ENCODE data around the gene PPIL4. TPM values are rescaled to one million over a fixed set of nuclear protein-coding genes. Genes with fewer than 3 reads are reported as not detected.

Gene PPIL4
- total RNA-seq, 2 donors from 2014 or later = 20.2 to 33.8 TPM

DNA sequence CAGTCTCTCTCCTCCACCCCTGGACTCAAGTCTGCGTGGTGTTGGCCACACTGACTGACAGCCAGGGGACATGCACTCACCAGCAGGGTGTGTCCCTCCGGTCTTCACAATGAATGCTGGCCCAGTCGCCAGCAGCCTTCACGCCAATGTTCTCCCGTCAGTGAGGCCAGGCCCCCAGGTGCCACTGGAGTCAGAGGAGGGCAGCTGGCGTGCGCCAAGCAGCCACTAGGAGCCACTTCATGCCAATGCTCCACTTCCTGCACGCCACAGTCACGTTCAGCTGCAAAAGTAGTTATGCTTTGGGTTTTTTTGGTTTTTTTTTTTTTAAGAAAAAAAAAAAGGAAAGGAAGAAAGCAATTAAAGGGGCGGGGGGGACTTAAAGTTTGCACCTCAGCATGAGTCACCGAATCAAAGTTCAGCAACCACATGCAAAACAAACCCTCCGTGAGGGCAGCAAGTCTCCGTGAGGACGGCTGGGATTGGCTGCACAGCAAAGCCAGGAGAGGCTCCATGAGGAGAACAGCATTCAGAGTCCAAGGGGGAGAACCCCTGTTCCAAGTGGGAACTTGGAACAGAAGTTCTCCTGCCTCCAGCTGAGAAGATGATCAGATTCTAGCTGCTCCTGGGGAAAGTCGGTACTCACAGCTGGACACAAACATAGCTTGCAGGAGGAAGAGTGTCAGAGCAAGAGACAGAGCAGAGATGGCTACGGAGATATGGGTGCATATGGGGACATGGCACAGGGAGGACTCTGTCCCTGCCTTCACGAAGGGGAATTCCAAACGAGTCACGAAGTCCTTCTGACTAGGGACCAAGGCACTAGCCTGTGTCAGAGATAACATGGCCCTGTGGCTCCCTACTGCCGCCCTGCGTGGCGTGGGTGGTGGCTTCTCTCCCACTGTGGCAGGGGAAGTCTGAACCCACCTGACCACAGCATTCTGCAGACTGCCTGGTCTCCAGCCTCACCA is 60.8 kb downstream of the PPIL4 start, which contains the start of gene ZC3H12D:
Gene ZC3H12D, minus strand, starts transcription at position 282 of the 968 bp plus-strand sequence. CDS start 10,471 bp downstream, outside the sequence.
- ATAC-seq (ENCODE audit: insufficient number of reproducible peaks, low FRiP score, low read depth) (no peak), DNase-seq (ENCODE audit: low spot score) (no peak)
- Histone ChIP-seq H3K36me3 (no peaks in the 10 kb centered on the region), H3K9me3 (no peaks in the 10 kb centered on the region), H3K27ac (peak within 1 kb of the TSS in 1 of 2 donors; percentile 11), H3K4me1 (ENCODE audit: control insufficient read depth in 1 of 2, low read depth in 2 of 2) (peaks cover 0 to 7% of the 10 kb centered on the region in 2 donors), H3K4me3 (peak within 1 kb of the TSS; percentile 37), H3K27me3 (replicated peaks; ENCODE audit: insufficient read depth) (no peaks in the 10 kb centered on the region)
- TF ChIP-seq, protein P1, sequence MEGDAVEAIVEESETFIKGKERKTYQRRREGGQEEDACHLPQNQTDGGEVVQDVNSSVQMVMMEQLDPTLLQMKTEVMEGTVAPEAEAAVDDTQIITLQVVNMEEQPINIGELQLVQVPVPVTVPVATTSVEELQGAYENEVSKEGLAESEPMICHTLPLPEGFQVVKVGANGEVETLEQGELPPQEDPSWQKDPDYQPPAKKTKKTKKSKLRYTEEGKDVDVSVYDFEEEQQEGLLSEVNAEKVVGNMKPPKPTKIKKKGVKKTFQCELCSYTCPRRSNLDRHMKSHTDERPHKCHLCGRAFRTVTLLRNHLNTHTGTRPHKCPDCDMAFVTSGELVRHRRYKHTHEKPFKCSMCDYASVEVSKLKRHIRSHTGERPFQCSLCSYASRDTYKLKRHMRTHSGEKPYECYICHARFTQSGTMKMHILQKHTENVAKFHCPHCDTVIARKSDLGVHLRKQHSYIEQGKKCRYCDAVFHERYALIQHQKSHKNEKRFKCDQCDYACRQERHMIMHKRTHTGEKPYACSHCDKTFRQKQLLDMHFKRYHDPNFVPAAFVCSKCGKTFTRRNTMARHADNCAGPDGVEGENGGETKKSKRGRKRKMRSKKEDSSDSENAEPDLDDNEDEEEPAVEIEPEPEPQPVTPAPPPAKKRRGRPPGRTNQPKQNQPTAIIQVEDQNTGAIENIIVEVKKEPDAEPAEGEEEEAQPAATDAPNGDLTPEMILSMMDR (IDR thresholded peaks at IDR 0.05) = no peak

DNA sequence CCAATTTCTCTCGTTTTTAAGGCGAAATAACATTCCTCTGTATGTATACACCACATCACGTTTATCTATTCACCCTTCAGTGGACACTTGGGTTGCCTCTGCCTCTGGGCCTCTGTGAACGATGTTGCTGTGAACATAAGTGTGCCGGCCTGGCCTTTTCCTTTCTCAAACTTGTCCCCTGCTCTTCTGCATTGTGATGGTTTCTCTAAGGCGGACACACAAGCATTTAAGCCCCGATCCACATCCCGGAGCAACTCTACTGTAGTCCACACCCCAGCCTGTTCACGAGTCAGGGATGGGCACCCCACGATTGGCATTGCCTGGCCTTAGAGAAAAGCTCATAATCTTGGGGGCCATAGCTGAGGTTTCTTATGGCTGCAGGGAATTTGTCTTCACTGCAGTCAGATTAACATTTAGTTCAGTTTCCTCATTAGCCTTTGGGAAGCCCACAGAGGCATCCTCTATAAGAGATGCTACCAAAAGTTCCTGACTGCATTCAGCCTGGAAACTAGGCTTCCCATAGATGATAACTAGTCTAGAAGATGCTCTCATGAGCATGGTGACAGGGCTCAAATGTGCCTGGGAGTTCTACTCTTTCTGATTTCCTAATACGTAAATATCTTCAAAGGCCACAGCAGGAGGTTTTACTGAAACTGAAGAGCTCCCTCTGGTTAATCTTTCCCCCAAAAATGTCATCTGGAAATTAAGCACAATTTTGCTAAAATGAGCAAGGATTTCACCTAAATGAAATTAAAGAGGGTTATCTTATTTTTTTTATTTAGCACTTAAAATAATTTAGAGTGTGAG is 61.8 kb downstream of the PPIL4 start:
- Histone ChIP-seq H3K4me3 (peak overlapping the region; percentile 37), H3K27ac (peak overlapping the region in 1 of 2 donors; percentile 11), H3K36me3 (no peaks in the 10 kb centered on the region), H3K9me3 (no peaks in the 10 kb centered on the region), H3K4me1 (ENCODE audit: control insufficient read depth in 1 of 2, low read depth in 2 of 2) (peaks cover 0 to 7% of the 10 kb centered on the region in 2 donors), H3K27me3 (replicated peaks; ENCODE audit: insufficient read depth) (no peaks in the 10 kb centered on the region)
- ATAC-seq (ENCODE audit: insufficient number of reproducible peaks, low FRiP score, low read depth) = no peak
- DNase-seq (ENCODE audit: low spot score) = no peak
- TF ChIP-seq, protein P1 (IDR thresholded peaks at IDR 0.05) = no peak

DNA sequence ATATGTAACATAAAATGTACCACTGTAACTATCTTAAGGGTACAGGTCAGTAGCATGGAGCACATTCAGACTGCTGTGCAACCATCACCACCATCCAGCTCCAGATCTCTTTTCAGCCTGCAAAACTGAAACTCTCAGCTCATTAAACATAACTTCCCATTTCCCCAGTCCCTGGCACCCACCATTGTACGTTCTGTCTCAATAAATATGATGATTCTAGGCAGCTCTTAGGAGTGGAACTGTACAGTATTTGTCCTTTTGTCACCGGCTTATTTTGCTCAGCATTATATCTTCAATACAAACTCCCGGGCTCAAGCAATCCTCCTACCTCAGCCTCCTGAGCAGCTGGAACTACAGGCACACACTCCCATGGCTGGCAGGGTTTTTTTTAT is 62.5 kb downstream of the PPIL4 start:
- TF ChIP-seq, protein P1 (IDR thresholded peaks at IDR 0.05) = no peak
- Histone ChIP-seq H3K4me1 (ENCODE audit: control insufficient read depth in 1 of 2, low read depth in 2 of 2) (peaks cover 0 to 7% of the 10 kb centered on the region in 2 donors), H3K27me3 (replicated peaks; ENCODE audit: insufficient read depth) (no peaks in the 10 kb centered on the region), H3K9me3 (no peaks in the 10 kb centered on the region), H3K36me3 (no peaks in the 10 kb centered on the region), H3K27ac (peak overlapping the region in 1 of 2 donors; percentile 11), H3K4me3 (peak overlapping the region; percentile 25)
- ATAC-seq (ENCODE audit: insufficient number of reproducible peaks, low FRiP score, low read depth) (no peak), DNase-seq (ENCODE audit: low spot score) (no peak)

DNA sequence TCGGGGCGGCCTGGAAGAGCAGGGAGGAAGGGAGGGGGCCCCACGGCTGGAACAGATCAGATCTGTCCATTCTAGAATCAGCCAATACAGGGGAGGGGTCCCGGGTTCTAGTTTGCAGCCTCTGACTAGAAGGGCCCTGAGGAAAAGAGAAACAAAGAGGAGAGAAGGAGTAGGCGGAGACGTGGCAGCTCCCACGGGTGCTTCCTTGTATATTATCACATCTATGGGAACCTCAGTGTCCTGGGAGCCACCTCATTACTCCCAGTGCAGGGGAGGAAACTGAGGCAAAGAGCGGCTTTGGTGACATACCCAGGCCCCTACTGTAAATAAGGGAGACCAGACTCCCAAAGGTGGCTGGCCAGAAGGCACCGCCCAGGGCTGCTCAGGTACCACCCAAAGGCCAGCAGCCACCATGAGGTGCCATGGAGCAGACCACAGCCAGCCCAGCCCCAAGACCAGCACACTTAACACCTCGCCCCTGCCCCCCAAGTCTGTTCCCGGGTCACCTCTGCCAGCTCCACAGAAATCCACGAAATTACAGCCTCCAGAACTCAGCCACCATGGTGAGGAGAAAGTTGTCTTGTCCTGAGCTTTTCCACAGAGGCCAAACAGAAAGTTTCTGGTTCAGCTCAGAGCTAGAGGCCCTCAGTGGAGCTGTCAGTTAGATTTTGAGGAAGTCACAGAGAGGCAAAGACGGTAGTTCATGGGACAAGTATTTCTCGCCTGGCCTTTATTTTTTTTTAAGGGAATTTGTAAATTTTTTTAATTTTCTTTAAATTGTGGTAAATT is 63.1 kb downstream of the PPIL4 start:
- H3K27ac ChIP-seq = peak overlapping the region; percentile 49 to 55
- peaks cover 0 to 7% of the 10 kb centered on the region in 2 donors for H3K4me1 ChIP-seq (ENCODE audit: control insufficient read depth in 1 of 2, low read depth in 2 of 2)
- ATAC-seq (ENCODE audit: insufficient number of reproducible peaks, low FRiP score, low read depth) (no peak), DNase-seq (ENCODE audit: low spot score) (no peak)
- no peaks in the 10 kb centered on the region for H3K36me3 ChIP-seq
- H3K27me3 ChIP-seq (replicated peaks; ENCODE audit: insufficient read depth) = no peaks in the 10 kb centered on the region
- peak overlapping the region; percentile 78 for H3K4me3 ChIP-seq
- H3K9me3 ChIP-seq = no peaks in the 10 kb centered on the region
- TF ChIP-seq, protein P1 (IDR thresholded peaks at IDR 0.05) = no peak
